ENCODE measurements around the gene TRIM59. TPM values are rescaled to one million over a fixed set of nuclear protein-coding genes. Genes with fewer than 3 reads are reported as not detected.

TRIM59 gene
- total and polyA plus RNA-seq, 9 of the 15 experiments (the other 6 are each of a cell fraction or from before 2014, with no cell fraction given): 16.8 to 101 (median 34.8) TPM

- peak; percentile 55; the same call in 1 of the 2 replicates for TF ChIP-seq ZBTB7A (IDR thresholded peaks at IDR 0.05; ENCODE audit: borderline replicate concordance, control insufficient read depth, low read depth, low read length)
- no peak for TF ChIP-seq RREB1 (CRISPR knock-in tag; IDR thresholded peaks at IDR 0.05)
- peak; percentile 47 to 60 for TF ChIP-seq NRF1 (conservative IDR thresholded peaks at IDR 0.05 in 1 of 2, IDR thresholded peaks at IDR 0.05 in 1 of 2)
- no peak for TF ChIP-seq CC2D1A (IDR thresholded peaks at IDR 0.05)
- no peak for TF ChIP-seq MED1 (CRISPR knock-in tag; IDR thresholded peaks at IDR 0.05; ENCODE audit: borderline replicate concordance)
- no peak for TF ChIP-seq RBM39 (optimal IDR thresholded peaks at IDR 0.05; ENCODE audit: low read depth, low read length)
- no peak for TF ChIP-seq ZNF639 (CRISPR knock-in tag; conservative IDR thresholded peaks at IDR 0.05 in 1 of 2, IDR thresholded peaks at IDR 0.05 in 1 of 2)
- TF ChIP-seq C11orf30 (IDR thresholded peaks at IDR 0.05; ENCODE audit: low read depth): no peak
- TF ChIP-seq, protein P1, sequence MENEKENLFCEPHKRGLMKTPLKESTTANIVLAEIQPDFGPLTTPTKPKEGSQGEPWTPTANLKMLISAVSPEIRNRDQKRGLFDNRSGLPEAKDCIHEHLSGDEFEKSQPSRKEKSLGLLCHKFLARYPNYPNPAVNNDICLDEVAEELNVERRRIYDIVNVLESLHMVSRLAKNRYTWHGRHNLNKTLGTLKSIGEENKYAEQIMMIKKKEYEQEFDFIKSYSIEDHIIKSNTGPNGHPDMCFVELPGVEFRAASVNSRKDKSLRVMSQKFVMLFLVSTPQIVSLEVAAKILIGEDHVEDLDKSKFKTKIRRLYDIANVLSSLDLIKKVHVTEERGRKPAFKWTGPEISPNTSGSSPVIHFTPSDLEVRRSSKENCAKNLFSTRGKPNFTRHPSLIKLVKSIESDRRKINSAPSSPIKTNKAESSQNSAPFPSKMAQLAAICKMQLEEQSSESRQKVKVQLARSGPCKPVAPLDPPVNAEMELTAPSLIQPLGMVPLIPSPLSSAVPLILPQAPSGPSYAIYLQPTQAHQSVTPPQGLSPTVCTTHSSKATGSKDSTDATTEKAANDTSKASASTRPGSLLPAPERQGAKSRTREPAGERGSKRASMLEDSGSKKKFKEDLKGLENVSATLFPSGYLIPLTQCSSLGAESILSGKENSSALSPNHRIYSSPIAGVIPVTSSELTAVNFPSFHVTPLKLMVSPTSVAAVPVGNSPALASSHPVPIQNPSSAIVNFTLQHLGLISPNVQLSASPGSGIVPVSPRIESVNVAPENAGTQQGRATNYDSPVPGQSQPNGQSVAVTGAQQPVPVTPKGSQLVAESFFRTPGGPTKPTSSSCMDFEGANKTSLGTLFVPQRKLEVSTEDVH (IDR thresholded peaks at IDR 0.05; ENCODE audit: low read depth, partially characterized antibody): no peak
- peak; percentile 26; the same call in 1 of the 2 replicates for TF ChIP-seq RBFOX2 (IDR thresholded peaks at IDR 0.05; ENCODE audit: low read depth, low read length)
- no peak for TF ChIP-seq ZFP36 (IDR thresholded peaks at IDR 0.05; ENCODE audit: low read depth, low read length, partially characterized antibody)
Observed at GRCh38 chr3:160446522-160447056, 3.0 kb downstream of the TRIM59 start (continued).
